H9 (cell line): ENCODE measurements around the gene ANKS1B. TPM values are rescaled to one million over a fixed set of nuclear protein-coding genes. Genes with fewer than 3 reads are reported as not detected.

Source experiments
- DNase-seq: peaks from one replicate; pipeline ENCODE4 v3.0.0-alpha.2; 2017
- H2AFZ ChIP-seq: one replicate; pipeline ENCODE4 v1.6.1; 2013; ENCODE audit warnings: mild to moderate bottlenecking, low read length, control low read depth, moderate library complexity
- H2AK5ac ChIP-seq: 2 replicates; pipeline ENCODE4 v1.6.1; 2013; ENCODE audit warnings: low read length, control low read depth, mixed read lengths; ENCODE audit not compliant: insufficient read length
- H2BK120ac ChIP-seq: one replicate; pipeline ENCODE4 v1.6.1; 2013; ENCODE audit warnings: low read depth, mild to moderate bottlenecking, low read length, control low read depth, inconsistent platforms; ENCODE audit not compliant: poor library complexity, severe bottlenecking
- H2BK12ac ChIP-seq: 2 replicates; pipeline ENCODE4 v1.6.1; 2013; ENCODE audit warnings: low read length, control low read depth, mixed read lengths, low read depth; ENCODE audit not compliant: insufficient read length
- H2BK15ac ChIP-seq: 2 replicates; pipeline ENCODE4 v1.6.1; 2013; ENCODE audit warnings: low read depth, low read length, control low read depth
- H2BK20ac ChIP-seq: one replicate; pipeline ENCODE4 v1.6.1; 2013; ENCODE audit warnings: low read depth, mild to moderate bottlenecking, low read length, control low read depth, inconsistent platforms; ENCODE audit not compliant: poor library complexity, severe bottlenecking
- H2BK5ac ChIP-seq: 2 replicates; pipeline ENCODE4 v1.6.1; 2013; ENCODE audit warnings: low read length, control low read depth, mixed read lengths; ENCODE audit not compliant: insufficient read length
- H3K14ac ChIP-seq: 2 replicates; pipeline ENCODE4 v1.6.1; 2013; ENCODE audit warnings: low read length, control low read depth; ENCODE audit not compliant: insufficient read depth
- H3K18ac ChIP-seq: 2 replicates; pipeline ENCODE4 v1.6.1; 2013; ENCODE audit warnings: low read depth, mild to moderate bottlenecking, mixed read lengths, low read length, control low read depth; ENCODE audit not compliant: insufficient read length
- H3K23ac ChIP-seq: 2 replicates; pipeline ENCODE4 v1.6.1; 2013; ENCODE audit warnings: low read length, control low read depth, mixed read lengths, low read depth; ENCODE audit not compliant: insufficient read length
- H3K23me2 ChIP-seq: 2 replicates; pipeline ENCODE4 v1.6.1; 2013; ENCODE audit warnings: low read depth, mild to moderate bottlenecking, mixed read lengths, low read length, control low read depth; ENCODE audit not compliant: insufficient read length, poor library complexity, severe bottlenecking
- H3K27ac ChIP-seq: 2 replicates; pipeline ENCODE4 v1.5.1; 2013; ENCODE audit warnings: low read length, control low read depth, mixed read lengths, low read depth; ENCODE audit not compliant: insufficient read length
- H3K27me3 ChIP-seq: 2 replicates; pipeline ENCODE4 v1.6.1; 2013; ENCODE audit warnings: low read length, control low read depth, inconsistent platforms; ENCODE audit not compliant: insufficient read depth
- H3K4ac ChIP-seq: 2 replicates; pipeline ENCODE4 v1.6.1; 2013; ENCODE audit warnings: low read depth, mild to moderate bottlenecking, control low read depth, inconsistent platforms, low read length, moderate library complexity
- H3K4me1 ChIP-seq: 2 replicates; pipeline ENCODE4 v1.6.1; 2013; ENCODE audit warnings: low read length, control low read depth, inconsistent platforms; ENCODE audit not compliant: insufficient read depth
- H3K4me2 ChIP-seq: 2 replicates; pipeline ENCODE4 v1.6.1; 2013; ENCODE audit warnings: low read length, control low read depth, mixed read lengths; ENCODE audit not compliant: insufficient read length, insufficient read depth
- H3K56ac ChIP-seq: 2 replicates; pipeline ENCODE4 v1.6.1; 2013; ENCODE audit warnings: low read depth, mild to moderate bottlenecking, mixed read lengths, low read length, control low read depth; ENCODE audit not compliant: insufficient read length
- H3K79me1 ChIP-seq: 2 replicates; pipeline ENCODE4 v1.6.1; 2013; ENCODE audit warnings: low read depth, mild to moderate bottlenecking, moderate library complexity, low read length, control low read depth, inconsistent platforms; ENCODE audit not compliant: insufficient read depth, poor library complexity, severe bottlenecking
- H3K79me2 ChIP-seq: 2 replicates; pipeline ENCODE4 v1.6.1; 2013; ENCODE audit warnings: low read length, control low read depth, inconsistent platforms; ENCODE audit not compliant: insufficient read depth
- H3K9ac ChIP-seq: 2 replicates; pipeline ENCODE4 v1.6.1; 2013; ENCODE audit warnings: low read length, control low read depth, mixed read lengths; ENCODE audit not compliant: insufficient read length; ENCODE audit errors: extremely low read depth
- H3K9me3 ChIP-seq: one replicate; pipeline ENCODE4 v1.6.1; 2013; ENCODE audit warnings: low read depth, low read length, inconsistent platforms; ENCODE audit not compliant: control insufficient read depth
- H3T11ph ChIP-seq: one replicate; pipeline ENCODE4 v1.6.1; 2013; ENCODE audit warnings: mild to moderate bottlenecking, low read length, control low read depth, inconsistent platforms
- H4K20me1 ChIP-seq: one replicate; pipeline ENCODE4 v1.6.1; 2013; ENCODE audit not compliant: control insufficient read depth, insufficient read length, insufficient read depth
- H4K5ac ChIP-seq: 2 replicates; pipeline ENCODE4 v1.6.1; 2013; ENCODE audit warnings: low read depth, mild to moderate bottlenecking, mixed read lengths, low read length, control low read depth; ENCODE audit not compliant: insufficient read length
- H4K8ac ChIP-seq: replicated peaks from 2 replicates; pipeline ENCODE4 v1.6.1; 2013; ENCODE audit warnings: low read length, control low read depth, mixed read lengths, low read depth; ENCODE audit not compliant: insufficient read length
- H4K91ac ChIP-seq: 2 replicates; pipeline ENCODE4 v1.6.1; 2013; ENCODE audit warnings: low read depth, mild to moderate bottlenecking, moderate library complexity, mixed read lengths, low read length, control low read depth; ENCODE audit not compliant: insufficient read length
- H3K27ac Mint-ChIP-seq, 3 experiments: 2 replicates in 2 of 3; 3 replicates in 1 of 3; pipeline ENCODE4 v1.8.0; 2020 to 2021; ENCODE audit warnings: mixed read lengths in 3 of 3, mild to moderate bottlenecking in 1 of 3, moderate library complexity in 1 of 3
- H3K27me3 Mint-ChIP-seq: 2 replicates; pipeline ENCODE4 v1.8.0; 2021; ENCODE audit warnings: low read depth, mild to moderate bottlenecking, moderate library complexity, mixed read lengths
- H3K36me3 Mint-ChIP-seq, 3 experiments: 2 replicates in 2 of 3; 3 replicates in 1 of 3; pipeline ENCODE4 v1.8.0; 2020 to 2021; ENCODE audit warnings: low read depth in 3 of 3, mixed read lengths in 3 of 3; ENCODE audit not compliant: insufficient read depth in 1 of 3
- H3K4me1 Mint-ChIP-seq, 2 experiments: 2 replicates each; pipeline ENCODE4 v1.8.0; 2020; ENCODE audit warnings: mixed read lengths in 2 of 2
- H3K4me3 Mint-ChIP-seq, 2 experiments: 2 replicates in 1 of 2; 3 replicates in 1 of 2; pipeline ENCODE4 v1.8.0; 2020 to 2021; ENCODE audit warnings: mild to moderate bottlenecking in 2 of 2, mixed read lengths in 2 of 2, moderate library complexity in 1 of 2
- H3K9me3 Mint-ChIP-seq, 2 experiments: 2 replicates in 1 of 2; 3 replicates in 1 of 2; pipeline ENCODE4 v1.8.0; 2020; ENCODE audit warnings: mild to moderate bottlenecking in 2 of 2, mixed read lengths in 2 of 2, moderate library complexity in 1 of 2
- WGBS: extraction: QIAGEN DNeasy Blood & Tissue Kit; methylation state at CpG from one replicate; pipeline ENCODE4 v1.1.7; 2013; ENCODE audit warnings: missing lambda C conversion rate, low lambda C conversion rate, mixed read lengths; ENCODE audit not compliant: insufficient read length; ENCODE audit errors: extremely low coverage; 5-methylcytosine and 5-hydroxymethylcytosine counted together
- total RNA-seq: library from RNA; stranded (reverse); gene quantifications from 2 replicates; pipeline ENCODE4 v1.2.1, GENCODE V29; 2021
- TF ChIP-seq, protein P1 (sequence below): fragments of 200-600 bp; sonication (generic); conservative IDR thresholded peaks from 3 replicates; pipeline ENCODE4 v1.8.0; 2021; ENCODE audit warnings: antibody characterized with exemption, mild to moderate bottlenecking

ANKS1B gene
- total RNA-seq, 1 experiment from 2014 or later: 4.1 TPM

- H2BK12ac ChIP-seq: no peak overlapping the region
- no peak overlapping the region for H3K56ac ChIP-seq
- H4K20me1 ChIP-seq: no peaks in the 10 kb centered on the region
- H3K18ac ChIP-seq: no peak overlapping the region
- no peak overlapping the region for H2BK5ac ChIP-seq
- H3K4me3 Mint-ChIP-seq: no peak overlapping the region
- no peak overlapping the region for H2AK5ac ChIP-seq
- H2AFZ ChIP-seq: no peak overlapping the region
- H3K27ac ChIP-seq: no peak overlapping the region
- no peak overlapping the region for H3K4me2 ChIP-seq
- no peaks in the 10 kb centered on the region for H3K4me1 Mint-ChIP-seq
- no CpG with 5 or more reads among the region's 3 CpGs for WGBS
- DNase-seq: no peak
- H3K27me3 ChIP-seq: no peaks in the 10 kb centered on the region
- H4K8ac ChIP-seq: no peak overlapping the region
- peaks cover 6 to 9% (median 7%) of the 10 kb centered on the region in 3 experiments; a peak in 6 of 7 replicates for H3K36me3 Mint-ChIP-seq
- H3K27ac Mint-ChIP-seq: no peak overlapping the region
- no peak overlapping the region for H3K23ac ChIP-seq
- TF ChIP-seq, protein P1, sequence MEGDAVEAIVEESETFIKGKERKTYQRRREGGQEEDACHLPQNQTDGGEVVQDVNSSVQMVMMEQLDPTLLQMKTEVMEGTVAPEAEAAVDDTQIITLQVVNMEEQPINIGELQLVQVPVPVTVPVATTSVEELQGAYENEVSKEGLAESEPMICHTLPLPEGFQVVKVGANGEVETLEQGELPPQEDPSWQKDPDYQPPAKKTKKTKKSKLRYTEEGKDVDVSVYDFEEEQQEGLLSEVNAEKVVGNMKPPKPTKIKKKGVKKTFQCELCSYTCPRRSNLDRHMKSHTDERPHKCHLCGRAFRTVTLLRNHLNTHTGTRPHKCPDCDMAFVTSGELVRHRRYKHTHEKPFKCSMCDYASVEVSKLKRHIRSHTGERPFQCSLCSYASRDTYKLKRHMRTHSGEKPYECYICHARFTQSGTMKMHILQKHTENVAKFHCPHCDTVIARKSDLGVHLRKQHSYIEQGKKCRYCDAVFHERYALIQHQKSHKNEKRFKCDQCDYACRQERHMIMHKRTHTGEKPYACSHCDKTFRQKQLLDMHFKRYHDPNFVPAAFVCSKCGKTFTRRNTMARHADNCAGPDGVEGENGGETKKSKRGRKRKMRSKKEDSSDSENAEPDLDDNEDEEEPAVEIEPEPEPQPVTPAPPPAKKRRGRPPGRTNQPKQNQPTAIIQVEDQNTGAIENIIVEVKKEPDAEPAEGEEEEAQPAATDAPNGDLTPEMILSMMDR: no peak
- no peaks in the 10 kb centered on the region for H3K9me3 ChIP-seq
- no peak overlapping the region for H3K9ac ChIP-seq
- no peak overlapping the region for H4K5ac ChIP-seq
- H4K91ac ChIP-seq: no peak overlapping the region
- H3K79me1 ChIP-seq: no peaks in the 10 kb centered on the region
- no peak overlapping the region for H3T11ph ChIP-seq
- H2BK120ac ChIP-seq: no peak overlapping the region
- no peaks in the 10 kb centered on the region for H3K27me3 Mint-ChIP-seq
- H2BK20ac ChIP-seq: no peak overlapping the region
- H3K4me1 ChIP-seq: no peaks in the 10 kb centered on the region
- no peak overlapping the region for H3K14ac ChIP-seq
- no peaks in the 10 kb centered on the region for H3K23me2 ChIP-seq
- no peaks in the 10 kb centered on the region for H3K79me2 ChIP-seq
- H3K4ac ChIP-seq: no peak overlapping the region
- H2BK15ac ChIP-seq: no peak overlapping the region
- peaks cover 0 to 9% of the 10 kb centered on the region in 2 experiments; a peak in 4 of 5 replicates for H3K9me3 Mint-ChIP-seq
Measured at GRCh38 chr12:98772818-98773217, 1211.9 kb downstream of the ANKS1B start.
